ENCODE results near the gene MRPS23. TPM values are rescaled to one million over a fixed set of nuclear protein-coding genes. Genes with fewer than 3 reads are reported as not detected.

MRPS23 gene
- total and polyA plus RNA-seq, 2 of the 13 experiments (the other 11 are each of a cell fraction or from before 2014, with no cell fraction given), result 63.2 to 181 TPM

GRCh38 chr17:57892820-57893595 is 43.2 kb upstream of the MRPS23 start (continued):
- TF ChIP-seq SKIL (CRISPR knock-in tag; IDR thresholded peaks at IDR 0.05; ENCODE audit: borderline replicate concordance) (no peak), ZNF772 (CRISPR knock-in tag; IDR thresholded peaks at IDR 0.05) (0 out of 2 replicates have a peak, but pooled peaks have one; percentile 13), ZNF496 (CRISPR knock-in tag; IDR thresholded peaks at IDR 0.05; ENCODE audit: insufficient replicate concordance) (no peak), ZNF547 (CRISPR knock-in tag; IDR thresholded peaks at IDR 0.05) (peak; percentile 28), NFKBIZ (CRISPR knock-in tag; IDR thresholded peaks at IDR 0.05) (no peak), HNRNPUL1 (IDR thresholded peaks at IDR 0.05; ENCODE audit: low read depth, low read length) (no peak), ZNF687 (CRISPR knock-in tag; IDR thresholded peaks at IDR 0.05) (peak; percentile 89), BHLHE40 (IDR thresholded peaks at IDR 0.05; ENCODE audit: low read length) (peak; percentile 35; the same call in 1 of the 2 replicates), ZNF607 (CRISPR knock-in tag; IDR thresholded peaks at IDR 0.05; ENCODE audit: borderline replicate concordance) (no peak), ZNF451 (CRISPR knock-in tag; IDR thresholded peaks at IDR 0.05) (no peak), MZF1 (CRISPR knock-in tag; IDR thresholded peaks at IDR 0.05; ENCODE audit: borderline replicate concordance) (0 out of 2 replicates have a peak, but pooled peaks have one; percentile 55)
- TF ChIP-seq, protein P1, sequence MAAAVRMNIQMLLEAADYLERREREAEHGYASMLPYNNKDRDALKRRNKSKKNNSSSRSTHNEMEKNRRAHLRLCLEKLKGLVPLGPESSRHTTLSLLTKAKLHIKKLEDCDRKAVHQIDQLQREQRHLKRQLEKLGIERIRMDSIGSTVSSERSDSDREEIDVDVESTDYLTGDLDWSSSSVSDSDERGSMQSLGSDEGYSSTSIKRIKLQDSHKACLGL (CRISPR knock-in tag; IDR thresholded peaks at IDR 0.05), result no peak; the same call in 1 of the 2 replicates
- TF ChIP-seq, protein P2, sequence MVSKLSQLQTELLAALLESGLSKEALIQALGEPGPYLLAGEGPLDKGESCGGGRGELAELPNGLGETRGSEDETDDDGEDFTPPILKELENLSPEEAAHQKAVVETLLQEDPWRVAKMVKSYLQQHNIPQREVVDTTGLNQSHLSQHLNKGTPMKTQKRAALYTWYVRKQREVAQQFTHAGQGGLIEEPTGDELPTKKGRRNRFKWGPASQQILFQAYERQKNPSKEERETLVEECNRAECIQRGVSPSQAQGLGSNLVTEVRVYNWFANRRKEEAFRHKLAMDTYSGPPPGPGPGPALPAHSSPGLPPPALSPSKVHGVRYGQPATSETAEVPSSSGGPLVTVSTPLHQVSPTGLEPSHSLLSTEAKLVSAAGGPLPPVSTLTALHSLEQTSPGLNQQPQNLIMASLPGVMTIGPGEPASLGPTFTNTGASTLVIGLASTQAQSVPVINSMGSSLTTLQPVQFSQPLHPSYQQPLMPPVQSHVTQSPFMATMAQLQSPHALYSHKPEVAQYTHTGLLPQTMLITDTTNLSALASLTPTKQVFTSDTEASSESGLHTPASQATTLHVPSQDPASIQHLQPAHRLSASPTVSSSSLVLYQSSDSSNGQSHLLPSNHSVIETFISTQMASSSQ (IDR thresholded peaks at IDR 0.05; ENCODE audit: low read depth), result 0 out of 2 replicates have a peak, but pooled peaks have one; percentile 19
- TF ChIP-seq, protein P2 (CRISPR knock-in tag; IDR thresholded peaks at IDR 0.05; ENCODE audit: borderline replicate concordance), result peak; percentile 53
- TF ChIP-seq, protein P3, sequence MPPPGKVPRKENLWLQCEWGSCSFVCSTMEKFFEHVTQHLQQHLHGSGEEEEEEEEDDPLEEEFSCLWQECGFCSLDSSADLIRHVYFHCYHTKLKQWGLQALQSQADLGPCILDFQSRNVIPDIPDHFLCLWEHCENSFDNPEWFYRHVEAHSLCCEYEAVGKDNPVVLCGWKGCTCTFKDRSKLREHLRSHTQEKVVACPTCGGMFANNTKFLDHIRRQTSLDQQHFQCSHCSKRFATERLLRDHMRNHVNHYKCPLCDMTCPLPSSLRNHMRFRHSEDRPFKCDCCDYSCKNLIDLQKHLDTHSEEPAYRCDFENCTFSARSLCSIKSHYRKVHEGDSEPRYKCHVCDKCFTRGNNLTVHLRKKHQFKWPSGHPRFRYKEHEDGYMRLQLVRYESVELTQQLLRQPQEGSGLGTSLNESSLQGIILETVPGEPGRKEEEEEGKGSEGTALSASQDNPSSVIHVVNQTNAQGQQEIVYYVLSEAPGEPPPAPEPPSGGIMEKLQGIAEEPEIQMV (CRISPR knock-in tag; IDR thresholded peaks at IDR 0.05; ENCODE audit: low read depth), result peak; percentile 63; the same call in 1 of the 2 replicates

Data from HepG2 (cell line).